Testis (tissue), 3 donors: ENCODE data around the gene CNDP1. TPM values are rescaled to one million over a fixed set of nuclear protein-coding genes. Genes with fewer than 3 reads are reported as not detected.

ENCODE experiments used
- DNase-seq: peaks from one replicate; pipeline ENCODE4 v3.0.0-alpha.2; 2019
- H3K27ac ChIP-seq, 2 donors: fragments of 200-600 bp; sonication (generic); one replicate each; pipeline ENCODE4 v1.5.1; 2019
- H3K27me3 ChIP-seq: fragments of 200-600 bp; sonication (generic); one replicate; pipeline ENCODE4 v1.5.1; 2019
- H3K36me3 ChIP-seq: fragments of 200-600 bp; sonication (generic); one replicate; pipeline ENCODE4 v1.5.1; 2017; ENCODE audit warnings: low read depth; ENCODE audit errors: missing control alignments
- H3K4me1 ChIP-seq: fragments of 200-600 bp; sonication (generic); one replicate; pipeline ENCODE4 v1.5.1; 2019
- H3K4me3 ChIP-seq, 2 donors: fragments of 200-600 bp; sonication (generic); one replicate each; pipeline ENCODE4 v1.5.1; 2017 to 2019
- H3K9me3 ChIP-seq: fragments of 200-600 bp; sonication (generic); one replicate; pipeline ENCODE4 v1.5.1; 2017
- POLR2A ChIP-seq: fragments of 450-650 bp; IDR thresholded peaks from one replicate; pipeline ENCODE4 v1.6.1; 2017; ENCODE audit warnings: antibody characterized with exemption, mild to moderate bottlenecking, moderate library complexity
- WGBS, 2 donors: methylation state at CpG; one replicate each; pipeline ENCODE4 v1.1.5; 2018; 5-methylcytosine and 5-hydroxymethylcytosine counted together
- intact Hi-C: fragments of 100-400 bp; cut with DNase I; formaldehyde crosslinking; loops from one replicate; pipeline ENCODE4 v1.15.1; 2023; ENCODE audit warnings: low total_unique reads
- polyA plus RNA-seq: library from polyadenylated mRNA; stranded (reverse); fragments of 350-450 nt; fragmentation: Illumina TruSeq; extraction: RNeasy Lipid Tissue Mini Kit (QIAGEN cat#74804); gene quantifications from one replicate; pipeline ENCODE4 v1.2.3, GENCODE V29; 2014; ENCODE audit warnings: low read depth, low replicate concordance; ENCODE audit not compliant: insufficient read depth
- total RNA-seq, 2 donors: library from RNA; depleted of rRNA; stranded (reverse); fragments of >200 nt; gene quantifications; one replicate each; pipeline ENCODE4 v1.2.3, GENCODE V29; 2016
- TF ChIP-seq, protein P1 (sequence below), 3 experiments: fragments of 450-650 bp in 2 of 3; fragments of 200-600 bp in 1 of 3; sonication (generic) in 1 of 3; IDR thresholded peaks; one replicate each; pipeline ENCODE4 v1.5.1; 2016 to 2019; ENCODE audit warnings: antibody characterized with exemption in 3 of 3, mild to moderate bottlenecking in 2 of 3, moderate library complexity in 1 of 3

Gene CNDP1
- total and polyA plus RNA-seq, 3 donors from 2014 or later, result 0.31 to 1.3 (median 0.40) TPM

DNA sequence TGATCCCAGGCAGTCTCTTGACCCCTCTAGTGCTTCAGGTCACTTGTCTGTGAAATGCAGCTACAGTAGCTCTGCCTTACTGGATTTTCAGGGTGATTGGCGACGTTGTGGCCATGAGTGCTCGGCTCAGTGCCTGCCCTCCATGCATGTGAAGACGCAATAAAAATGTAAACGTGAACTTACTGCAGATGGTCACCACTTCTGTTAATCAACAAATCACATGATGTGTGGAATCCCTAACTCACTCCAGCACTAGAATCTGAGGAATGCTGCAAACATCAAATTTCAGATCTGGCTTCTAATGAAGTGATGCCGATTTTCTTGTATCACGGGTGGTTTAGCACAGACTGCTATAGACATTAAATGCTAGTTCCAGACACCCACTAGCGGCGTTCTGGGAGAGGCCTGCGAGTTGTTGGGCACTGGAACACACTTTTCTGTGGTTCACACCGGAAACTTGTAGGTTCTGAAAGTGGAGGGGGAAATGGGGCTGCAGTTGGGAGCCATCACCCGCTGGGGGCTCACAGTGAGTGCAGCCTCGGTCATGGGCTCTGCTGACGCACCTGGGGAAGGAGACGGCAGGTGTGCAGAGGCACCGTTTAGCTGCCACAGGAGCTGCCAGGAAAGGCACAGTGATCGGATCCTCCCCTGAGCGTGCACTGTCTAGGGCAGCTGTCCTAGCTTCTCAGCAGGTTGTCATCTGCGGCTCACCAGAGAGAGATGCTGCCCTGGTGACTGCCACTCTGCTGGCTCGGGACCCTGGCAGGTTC, 6.5 kb downstream of the CNDP1 start:
- H3K36me3 ChIP-seq, result no peaks in the 10 kb centered on the region
- no peak for TF ChIP-seq POLR2A
- TF ChIP-seq, protein P1, sequence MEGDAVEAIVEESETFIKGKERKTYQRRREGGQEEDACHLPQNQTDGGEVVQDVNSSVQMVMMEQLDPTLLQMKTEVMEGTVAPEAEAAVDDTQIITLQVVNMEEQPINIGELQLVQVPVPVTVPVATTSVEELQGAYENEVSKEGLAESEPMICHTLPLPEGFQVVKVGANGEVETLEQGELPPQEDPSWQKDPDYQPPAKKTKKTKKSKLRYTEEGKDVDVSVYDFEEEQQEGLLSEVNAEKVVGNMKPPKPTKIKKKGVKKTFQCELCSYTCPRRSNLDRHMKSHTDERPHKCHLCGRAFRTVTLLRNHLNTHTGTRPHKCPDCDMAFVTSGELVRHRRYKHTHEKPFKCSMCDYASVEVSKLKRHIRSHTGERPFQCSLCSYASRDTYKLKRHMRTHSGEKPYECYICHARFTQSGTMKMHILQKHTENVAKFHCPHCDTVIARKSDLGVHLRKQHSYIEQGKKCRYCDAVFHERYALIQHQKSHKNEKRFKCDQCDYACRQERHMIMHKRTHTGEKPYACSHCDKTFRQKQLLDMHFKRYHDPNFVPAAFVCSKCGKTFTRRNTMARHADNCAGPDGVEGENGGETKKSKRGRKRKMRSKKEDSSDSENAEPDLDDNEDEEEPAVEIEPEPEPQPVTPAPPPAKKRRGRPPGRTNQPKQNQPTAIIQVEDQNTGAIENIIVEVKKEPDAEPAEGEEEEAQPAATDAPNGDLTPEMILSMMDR (IDR thresholded peaks at IDR 0.05), result no peak
- H3K4me3 ChIP-seq, result no peak overlapping the region
- no peak overlapping the region for H3K27ac ChIP-seq
- 82 to 85% methylated on average over 20 of the region's 20 CpGs for WGBS, 2 donors
- no peaks in the 10 kb centered on the region for H3K4me1 ChIP-seq
- DNase-seq, result no peak
- no peaks in the 10 kb centered on the region for H3K27me3 ChIP-seq
- intact Hi-C loops, result loop anchor here (10.0 kb wide), 1 partner anchor 186 kb away; no protein-coding TSS in a partner anchor
- no peaks in the 10 kb centered on the region for H3K9me3 ChIP-seq

DNA sequence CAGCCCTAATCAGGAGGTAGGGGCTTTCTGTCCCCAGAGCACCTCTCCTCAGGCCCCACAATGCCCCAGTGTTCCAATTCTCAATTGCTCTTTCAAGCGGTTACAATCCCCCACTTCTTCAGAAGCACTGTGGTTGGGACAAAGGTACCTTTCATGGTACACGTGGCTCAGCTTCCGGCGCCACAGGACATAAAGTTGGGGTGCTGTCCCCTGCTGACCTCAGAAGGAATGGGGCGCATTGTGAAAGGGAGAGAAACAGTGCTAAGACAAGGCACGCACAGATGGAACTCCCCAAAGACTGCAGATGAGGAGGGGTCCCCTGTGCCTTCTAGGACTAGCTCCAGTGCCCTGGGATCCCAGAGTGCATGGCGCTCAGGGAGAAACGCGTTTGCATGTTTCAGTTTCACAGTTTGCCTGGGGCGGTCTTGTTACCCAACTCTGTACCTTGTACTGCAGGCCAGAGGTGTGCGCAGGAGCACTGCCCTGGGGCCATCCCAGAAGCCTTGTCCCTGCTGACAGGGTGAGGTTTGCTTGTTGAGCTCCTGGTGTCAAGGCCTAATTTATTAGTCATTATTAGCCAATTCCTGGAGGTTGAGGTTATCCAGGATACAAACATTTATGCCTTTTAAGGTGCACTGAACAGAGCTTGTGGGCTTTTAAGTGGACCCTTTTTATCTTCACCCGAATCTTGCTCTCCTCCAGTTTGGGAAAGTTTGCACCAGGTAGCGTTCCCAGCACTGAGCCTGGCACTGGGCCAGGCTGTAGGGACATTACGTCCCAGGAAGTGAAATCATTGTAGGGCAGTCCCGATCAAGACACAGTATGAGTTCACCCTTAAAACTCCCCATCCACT, 7.6 kb downstream of the CNDP1 start:
- intact Hi-C loops, result loop anchor here (10.0 kb wide), 1 partner anchor 187 kb away; no protein-coding TSS in a partner anchor
- Histone ChIP-seq H3K27ac (no peak overlapping the region), H3K9me3 (no peaks in the 10 kb centered on the region), H3K4me1 (no peaks in the 10 kb centered on the region), H3K27me3 (no peaks in the 10 kb centered on the region), H3K36me3 (no peaks in the 10 kb centered on the region), H3K4me3 (no peak overlapping the region)
- 76 to 77% methylated on average over 14 to 15 of the region's 15 CpGs for WGBS, 2 donors
- no peak for DNase-seq
- TF ChIP-seq POLR2A, result no peak
- TF ChIP-seq, protein P1 (IDR thresholded peaks at IDR 0.05), result no peak

DNA sequence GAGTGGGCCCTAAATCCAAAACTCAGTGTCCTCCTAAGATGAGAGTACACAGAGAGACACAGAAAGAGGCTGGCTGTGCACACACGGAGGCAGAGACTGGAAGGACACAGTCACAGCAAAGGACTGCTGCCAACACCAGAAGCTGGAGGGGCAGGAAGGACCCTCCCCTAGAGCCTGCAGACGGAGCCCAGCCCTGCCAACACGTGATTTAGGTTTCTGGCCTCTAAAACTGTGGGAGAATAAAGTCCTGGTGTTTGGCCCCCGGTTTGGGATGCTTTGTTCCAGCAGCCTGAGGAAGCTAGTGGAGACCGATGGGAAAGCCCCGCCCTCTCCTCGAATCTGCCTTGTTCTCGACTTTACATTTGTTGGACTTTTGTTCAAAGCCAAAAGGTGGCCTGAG, 10.6 kb downstream of the CNDP1 start:
- H3K27ac ChIP-seq, result no peak overlapping the region
- TF ChIP-seq, protein P1 (IDR thresholded peaks at IDR 0.05), result no peak
- no peak for TF ChIP-seq POLR2A
- WGBS, 2 donors, result 41 to 70% methylated on average over 4 to 8 of the region's 8 CpGs
- DNase-seq, result no peak
- no peaks in the 10 kb centered on the region for H3K9me3 ChIP-seq
- H3K4me1 ChIP-seq, result no peaks in the 10 kb centered on the region
- H3K27me3 ChIP-seq, result no peaks in the 10 kb centered on the region
- intact Hi-C loops, result loop anchor here (10.0 kb wide), 1 partner anchor 190 kb away; no protein-coding TSS in a partner anchor
- no peaks in the 10 kb centered on the region for H3K36me3 ChIP-seq
- no peak overlapping the region for H3K4me3 ChIP-seq

DNA sequence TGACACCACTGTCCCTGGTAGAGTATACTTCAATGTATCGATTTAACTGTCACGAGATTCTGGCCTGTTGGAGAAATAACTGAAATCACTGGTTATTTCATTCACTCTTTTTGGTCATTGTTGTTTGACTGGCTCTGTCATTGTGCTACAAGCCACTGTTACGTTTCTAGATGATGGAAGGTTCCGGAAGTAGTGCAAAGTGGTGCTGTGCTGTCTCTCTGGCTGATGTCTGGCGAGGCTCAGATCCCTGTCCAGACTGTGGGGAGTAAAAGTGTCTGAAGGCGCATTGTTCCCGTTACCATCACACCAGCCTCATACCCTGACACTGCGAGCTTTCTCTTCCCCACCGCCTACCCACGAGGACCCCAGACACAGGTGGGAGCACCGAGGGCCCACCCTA, 11.7 kb downstream of the CNDP1 start:
- Histone ChIP-seq H3K36me3 (no peaks in the 10 kb centered on the region), H3K27me3 (no peaks in the 10 kb centered on the region), H3K27ac (no peak overlapping the region), H3K4me3 (no peak overlapping the region), H3K4me1 (no peaks in the 10 kb centered on the region), H3K9me3 (no peaks in the 10 kb centered on the region)
- intact Hi-C loops, result loop anchor here (10.0 kb wide), 1 partner anchor 191 kb away; no protein-coding TSS in a partner anchor
- 93 to 95% methylated on average over 9 to 11 of the region's 11 CpGs for WGBS, 2 donors
- TF ChIP-seq, protein P1 (IDR thresholded peaks at IDR 0.05), result no peak
- no peak for TF ChIP-seq POLR2A
- no peak for DNase-seq
